ENCODE results near the gene LGALS12.

DNA sequence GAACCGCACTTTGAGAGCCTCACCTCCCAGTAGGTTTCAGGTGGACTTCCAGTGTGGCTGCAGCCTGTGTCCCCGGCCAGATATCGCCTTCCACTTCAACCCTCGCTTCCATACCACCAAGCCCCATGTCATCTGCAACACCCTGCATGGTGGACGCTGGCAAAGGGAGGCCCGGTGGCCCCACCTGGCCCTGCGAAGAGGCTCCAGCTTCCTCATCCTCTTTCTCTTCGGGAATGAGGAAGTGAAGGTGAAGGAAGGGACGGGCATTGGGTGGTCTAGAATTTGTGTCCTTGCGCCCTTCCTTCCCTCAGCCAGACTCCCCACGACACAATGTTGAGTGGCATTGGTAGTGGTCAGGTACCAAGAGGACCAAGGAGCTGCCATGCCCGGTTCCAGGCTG is 2.9 kb downstream of the LGALS12 start:
- TF ChIP-seq, protein P1, sequence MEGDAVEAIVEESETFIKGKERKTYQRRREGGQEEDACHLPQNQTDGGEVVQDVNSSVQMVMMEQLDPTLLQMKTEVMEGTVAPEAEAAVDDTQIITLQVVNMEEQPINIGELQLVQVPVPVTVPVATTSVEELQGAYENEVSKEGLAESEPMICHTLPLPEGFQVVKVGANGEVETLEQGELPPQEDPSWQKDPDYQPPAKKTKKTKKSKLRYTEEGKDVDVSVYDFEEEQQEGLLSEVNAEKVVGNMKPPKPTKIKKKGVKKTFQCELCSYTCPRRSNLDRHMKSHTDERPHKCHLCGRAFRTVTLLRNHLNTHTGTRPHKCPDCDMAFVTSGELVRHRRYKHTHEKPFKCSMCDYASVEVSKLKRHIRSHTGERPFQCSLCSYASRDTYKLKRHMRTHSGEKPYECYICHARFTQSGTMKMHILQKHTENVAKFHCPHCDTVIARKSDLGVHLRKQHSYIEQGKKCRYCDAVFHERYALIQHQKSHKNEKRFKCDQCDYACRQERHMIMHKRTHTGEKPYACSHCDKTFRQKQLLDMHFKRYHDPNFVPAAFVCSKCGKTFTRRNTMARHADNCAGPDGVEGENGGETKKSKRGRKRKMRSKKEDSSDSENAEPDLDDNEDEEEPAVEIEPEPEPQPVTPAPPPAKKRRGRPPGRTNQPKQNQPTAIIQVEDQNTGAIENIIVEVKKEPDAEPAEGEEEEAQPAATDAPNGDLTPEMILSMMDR (conservative IDR thresholded peaks at IDR 0.05 in 1 of 2, IDR thresholded peaks at IDR 0.05 in 1 of 2; ENCODE audit: low read depth in 1 of 2, low read length in 2 of 2): no peak
- TF ChIP-seq EZH2 (IDR thresholded peaks at IDR 0.05; ENCODE audit: low read length, missing control alignments): no peak

All from fibroblast of lung (primary cell).